Activated CD4-positive, alpha-beta T cell treated with anti-CD3 and anti-CD28 coated beads for 36 hours (primary cell): Measurements from ENCODE around the gene LILRB5. TPM values are rescaled to one million over a fixed set of nuclear protein-coding genes. Genes with fewer than 3 reads are reported as not detected.
"Not testable (repeated sequence)": the region's sequence is repeated elsewhere in the genome, so short reads cannot be mapped to it uniquely, and the experiment has no call there.

ENCODE experiments used
- ATAC-seq: fragments of 200-7000 bp; cut with Tn5 transposase; one replicate; pipeline ENCODE4 v1.10.0; 2021; ENCODE audit warnings: mild to moderate bottlenecking, moderate library complexity
- CTCF ChIA-PET: fragments of 350-600 bp; sonication (Branson Sonifier 250); formaldehyde crosslinking; loops from one replicate; lab custom pipeline; 2021; ENCODE audit warnings: antibody characterized with exemption; lab: Charles Lee
- POLR2A ChIA-PET: fragments of 350-600 bp; sonication (Branson Sonifier 250); formaldehyde crosslinking; loops from one replicate; lab custom pipeline; 2021; ENCODE audit warnings: antibody characterized with exemption, inconsistent platforms; lab: Charles Lee
- DNase-seq: peaks from one replicate; pipeline ENCODE4 v3.0.0-alpha.2; 2020
- H3K27ac Mint-ChIP-seq: one replicate; pipeline ENCODE4 v1.8.0; 2021; ENCODE audit warnings: mixed read lengths
- H3K27me3 Mint-ChIP-seq: one replicate; pipeline ENCODE4 v1.8.0; 2021; ENCODE audit warnings: mixed read lengths
- H3K36me3 Mint-ChIP-seq: one replicate; pipeline ENCODE4 v1.8.0; 2021; ENCODE audit warnings: low read depth, mixed read lengths
- H3K4me1 Mint-ChIP-seq: one replicate; pipeline ENCODE4 v1.8.0; 2021; ENCODE audit warnings: mixed read lengths
- H3K4me3 Mint-ChIP-seq: one replicate; pipeline ENCODE4 v1.8.0; 2021; ENCODE audit warnings: mild to moderate bottlenecking, moderate library complexity, mixed read lengths
- H3K9me3 Mint-ChIP-seq: one replicate; pipeline ENCODE4 v1.8.0; 2021; ENCODE audit warnings: low read depth, mixed read lengths
- intact Hi-C, 2 experiments: fragments of 100-400 bp; cut with DNase I in 1 of 2; cut with micrococcal nuclease in 1 of 2; formaldehyde crosslinking; loops; one replicate each; pipeline versions ENCODE4 v1.14.2 to v1.15.1; 2022 to 2024; cut with DNase I, micrococcal nuclease
- total RNA-seq, 2 experiments: library from RNA; stranded (reverse); gene quantifications; one replicate each; pipeline ENCODE4 v1.2.3, GENCODE V29; 2021

Gene LILRB5
- total RNA-seq, 2 experiments from 2014 or later: not detected

DNA sequence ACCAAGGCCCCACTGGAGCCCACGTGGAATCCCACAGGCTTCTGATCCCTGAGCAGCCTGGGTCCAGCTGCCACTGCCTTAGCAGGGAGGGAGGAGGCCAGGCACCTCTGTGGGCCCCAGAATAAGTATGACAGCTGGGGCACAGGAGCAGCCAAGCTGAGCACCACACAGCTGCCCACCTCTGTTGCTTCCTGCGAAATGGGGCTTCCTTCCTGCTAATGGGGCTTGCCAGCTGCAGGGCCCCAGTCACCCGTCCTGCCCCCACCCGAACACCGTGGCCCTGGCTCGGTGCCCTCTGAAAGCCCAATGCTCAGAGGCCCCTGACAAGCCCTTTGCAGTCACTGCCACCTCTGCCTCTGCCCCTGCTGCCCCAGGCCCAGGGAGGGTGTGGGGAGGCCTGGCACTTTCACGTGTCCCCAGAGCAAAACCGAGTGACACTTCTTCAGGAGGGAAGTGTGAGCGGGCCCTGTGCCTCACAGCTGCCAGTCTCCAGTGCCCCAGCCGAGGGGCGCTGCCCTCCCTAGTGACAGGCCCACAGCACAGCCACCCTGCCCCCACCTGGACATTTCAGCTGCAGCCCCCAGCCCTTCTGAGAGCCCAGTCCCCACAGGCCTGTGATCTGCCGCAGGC, 28.5 kb upstream of the LILRB5 start:
- H3K27ac Mint-ChIP-seq, H3K36me3 Mint-ChIP-seq, ATAC-seq, H3K4me1 Mint-ChIP-seq, CTCF ChIA-PET, H3K9me3 Mint-ChIP-seq, POLR2A ChIA-PET, intact Hi-C loops, H3K4me3 Mint-ChIP-seq, DNase-seq: not testable (repeated sequence)
- H3K27me3 Mint-ChIP-seq: peaks cover 23% of the 10 kb centered on the region

DNA sequence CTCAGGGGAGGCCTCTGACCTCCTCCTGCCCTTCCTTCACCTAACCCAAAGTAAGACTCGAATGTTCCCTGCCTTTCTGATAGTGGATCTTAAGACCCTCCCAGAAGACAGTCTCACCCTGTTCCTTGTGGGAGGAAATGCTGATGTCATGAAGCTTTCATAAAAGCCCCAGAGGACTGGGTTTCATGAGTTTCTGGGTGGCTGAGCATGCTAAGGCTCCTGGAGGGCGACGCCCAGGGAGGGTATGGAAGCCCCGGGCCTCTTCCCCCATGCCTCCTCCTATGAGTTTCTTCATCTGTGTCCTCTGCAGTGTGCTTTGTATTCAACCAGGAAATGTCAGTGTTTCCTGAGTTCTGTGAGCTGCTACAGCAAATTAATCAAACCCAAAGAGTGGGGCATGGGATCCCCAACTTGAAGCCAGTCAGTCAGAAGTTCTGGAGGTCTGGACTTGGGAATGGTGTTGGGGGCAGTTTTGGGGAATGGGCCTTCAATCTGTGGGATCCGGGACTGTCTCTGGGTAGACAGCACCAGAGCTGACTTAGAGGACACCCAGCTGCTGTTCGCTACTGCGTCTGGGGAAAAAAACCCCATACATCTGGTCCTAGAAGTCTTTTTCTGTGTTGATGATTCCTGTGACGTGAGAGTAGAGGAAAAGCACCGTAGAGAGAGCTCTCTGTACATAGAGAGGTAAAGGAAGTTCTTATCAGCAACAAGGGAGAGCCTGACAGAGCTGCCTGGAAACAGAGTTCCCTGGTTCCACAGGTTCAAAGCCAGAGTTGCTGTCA, 25.8 kb upstream of the LILRB5 start:
- Mint-ChIP-seq H3K4me3 (no peak overlapping the region), H3K9me3 (no peaks in the 10 kb centered on the region), H3K27me3 (peaks cover 37% of the 10 kb centered on the region), H3K27ac (no peak overlapping the region), H3K36me3 (no peaks in the 10 kb centered on the region), H3K4me1 (no peaks in the 10 kb centered on the region)
- ChIA-PET POLR2A (no interaction called here), CTCF (interaction anchor here (0.8 kb wide), 1 partner anchor 17 kb away, joined by 3 read pairs; no protein-coding TSS in a partner anchor)
- ATAC-seq (no peak), DNase-seq (no peak)
- intact Hi-C loops: loop anchor here in 1 of 2 experiments (5.0 kb wide), 1 partner anchor 349 kb away; the partner anchor contains the start of gene LILRB1

DNA sequence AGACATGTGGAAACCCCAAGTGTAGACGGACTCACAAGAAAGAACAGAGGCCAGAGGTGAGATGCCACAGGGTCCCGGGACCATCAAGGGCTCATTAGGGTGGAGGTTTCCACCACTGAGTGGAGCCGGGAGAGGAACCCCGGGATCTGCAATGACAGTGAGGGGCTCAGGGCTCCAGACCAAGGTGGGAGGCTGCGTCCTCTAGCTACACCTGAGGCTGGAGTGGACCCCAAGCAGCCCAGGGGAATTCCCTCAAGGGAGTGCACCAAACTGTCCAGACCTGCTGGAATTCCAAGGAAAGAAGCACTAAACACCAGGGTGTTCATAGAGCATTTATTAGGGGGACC, 24.6 kb upstream of the LILRB5 start:
- H3K27ac Mint-ChIP-seq, POLR2A ChIA-PET, ATAC-seq, CTCF ChIA-PET, H3K9me3 Mint-ChIP-seq, H3K4me1 Mint-ChIP-seq, H3K4me3 Mint-ChIP-seq, H3K36me3 Mint-ChIP-seq, DNase-seq: not testable (repeated sequence)
- H3K27me3 Mint-ChIP-seq: peaks cover 37% of the 10 kb centered on the region
- intact Hi-C loops: loop anchor here in 1 of 2 experiments (5.0 kb wide), 1 partner anchor 351 kb away; the partner anchor contains the start of gene LILRB1

DNA sequence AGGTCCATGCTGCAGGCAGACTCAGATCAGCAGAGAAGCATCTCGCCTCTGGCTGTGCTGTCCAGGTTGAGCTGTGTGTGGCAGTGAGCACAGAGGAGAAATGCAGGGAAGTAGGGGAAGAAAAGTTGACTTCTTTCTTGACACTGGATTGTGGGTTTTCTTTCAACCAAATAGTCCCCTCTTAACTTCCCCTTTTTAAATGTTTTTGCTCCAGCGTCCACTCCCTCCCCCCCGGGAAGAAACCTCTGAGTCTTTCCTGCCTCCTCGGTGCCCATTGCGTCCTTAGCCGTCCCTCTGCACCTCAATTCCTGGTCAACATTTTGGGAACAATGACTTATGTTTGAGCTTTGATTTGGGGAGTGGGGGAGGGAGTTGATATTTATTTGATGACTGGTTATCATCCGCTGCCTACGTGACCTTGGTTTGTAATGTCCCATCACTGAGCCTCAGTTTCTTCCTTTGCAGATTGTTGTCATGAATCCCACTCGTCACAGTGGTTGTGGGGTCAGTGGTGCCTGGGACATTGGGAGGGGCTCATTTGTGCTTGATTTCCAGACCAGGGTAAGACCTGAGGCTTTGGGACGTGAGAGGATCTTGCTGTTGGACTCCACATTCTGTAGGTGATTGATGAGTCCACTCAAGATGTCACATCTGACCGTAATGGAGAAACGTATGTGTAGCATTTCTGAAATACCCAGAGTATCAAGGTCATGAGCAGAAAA, 24.1 kb upstream of the LILRB5 start, which contains the start of gene LILRB2:
LILRB2 (minus strand) TSS at position 104 of the 722 bp plus-strand sequence. CDS start 614 bp downstream, outside the sequence.
- DNase-seq (no peak), ATAC-seq (no peak)
- Mint-ChIP-seq H3K9me3 (no peaks in the 10 kb centered on the region), H3K4me1 (no peaks in the 10 kb centered on the region), H3K4me3 (no peak within 1 kb of the TSS), H3K27ac (no peak within 1 kb of the TSS), H3K27me3 (peaks cover 39% of the 10 kb centered on the region), H3K36me3 (no peaks in the 10 kb centered on the region)
- intact Hi-C loops: loop anchor here in 1 of 2 experiments (5.0 kb wide), 1 partner anchor 351 kb away; the partner anchor contains the start of gene LILRB1
- CTCF ChIA-PET: no interaction called here
- POLR2A ChIA-PET: no interaction called here

DNA sequence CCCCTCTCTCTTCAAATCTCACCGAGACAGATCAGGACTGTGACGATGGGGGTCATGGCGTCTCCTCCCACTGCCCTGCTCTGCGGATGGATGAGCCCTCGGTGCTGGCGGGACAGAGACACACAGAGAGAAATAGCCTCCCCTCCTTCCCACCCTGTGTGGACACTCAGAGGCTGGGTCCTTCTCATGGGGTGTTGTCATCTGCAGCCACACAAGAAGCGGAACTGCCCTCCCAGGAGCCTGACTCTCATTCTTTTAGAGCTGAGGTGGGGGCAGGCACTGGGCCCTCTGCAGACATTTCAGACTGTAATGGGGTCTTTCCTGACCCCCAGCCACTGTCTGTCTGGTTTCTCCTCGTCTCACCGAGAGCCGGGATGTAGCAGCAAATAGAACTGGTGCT, 23.4 kb upstream of the LILRB5 start:
- H3K9me3 Mint-ChIP-seq, DNase-seq, POLR2A ChIA-PET, H3K27ac Mint-ChIP-seq, H3K36me3 Mint-ChIP-seq, H3K4me1 Mint-ChIP-seq, ATAC-seq, H3K4me3 Mint-ChIP-seq: not testable (repeated sequence)
- CTCF ChIA-PET: interaction anchor here (0.6 kb wide), 1 partner anchor 30 kb away, joined by 3 read pairs; no protein-coding TSS in a partner anchor
- intact Hi-C loops: loop anchor here in 1 of 2 experiments (5.0 kb wide), 1 partner anchor 352 kb away; the partner anchor contains the start of gene LILRB1
- H3K27me3 Mint-ChIP-seq: peaks cover 40% of the 10 kb centered on the region

DNA sequence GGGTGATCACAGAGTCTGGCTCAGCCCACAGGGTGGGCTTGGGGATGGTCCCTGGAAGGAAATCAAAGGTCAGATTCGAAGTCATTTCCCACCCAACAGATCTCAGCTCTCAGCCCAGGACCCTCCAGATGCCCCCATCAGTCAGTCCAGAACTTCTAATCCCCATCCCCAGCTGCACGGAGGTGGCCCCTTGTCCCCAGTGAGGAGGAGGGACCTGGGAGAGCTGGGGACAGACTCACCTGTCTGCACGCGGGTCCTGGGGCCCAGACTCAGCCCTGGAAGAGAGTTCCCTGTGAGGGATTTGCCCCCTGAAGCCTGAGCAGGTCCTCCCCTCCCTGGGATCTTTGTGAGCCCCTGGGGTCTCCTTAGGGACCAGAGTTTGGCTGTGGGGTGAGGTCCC, 23.0 kb upstream of the LILRB5 start:
- intact Hi-C loops: loop anchor here in 1 of 2 experiments (5.0 kb wide), 1 partner anchor 352 kb away; the partner anchor contains the start of gene LILRB1
- DNase-seq, H3K9me3 Mint-ChIP-seq, ATAC-seq, H3K4me1 Mint-ChIP-seq, H3K36me3 Mint-ChIP-seq, H3K27ac Mint-ChIP-seq, POLR2A ChIA-PET, H3K4me3 Mint-ChIP-seq: not testable (repeated sequence)
- CTCF ChIA-PET: interaction anchor here (0.6 kb wide), 1 partner anchor 30 kb away, joined by 3 read pairs; no protein-coding TSS in a partner anchor
- peaks cover 43% of the 10 kb centered on the region for H3K27me3 Mint-ChIP-seq

DNA sequence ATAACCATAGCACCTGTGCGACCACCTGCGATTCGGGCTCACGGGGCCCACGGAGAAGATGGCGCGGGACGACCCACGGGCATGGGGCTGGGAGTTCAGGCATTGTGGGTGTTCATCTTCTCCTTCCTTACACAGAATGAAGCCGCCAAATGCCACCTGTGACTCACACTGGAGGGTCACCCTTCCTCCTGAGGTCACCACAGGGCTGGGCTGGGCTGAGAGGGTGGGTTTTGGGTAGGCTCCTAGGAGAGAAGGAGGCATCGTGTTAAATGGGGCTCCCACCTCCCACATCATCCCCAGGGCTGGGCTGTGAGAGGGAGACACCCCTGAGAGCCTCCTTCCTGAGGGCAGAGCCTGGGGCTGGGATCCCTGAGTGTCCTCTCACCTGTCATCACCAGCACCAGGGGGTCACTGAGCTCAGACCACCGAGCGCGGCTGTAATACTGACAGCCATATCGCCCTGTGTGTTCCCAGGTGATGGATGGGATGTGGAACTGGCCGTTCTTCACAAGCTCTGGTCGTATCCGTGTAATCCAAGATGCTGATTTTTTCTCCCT, 22.4 kb upstream of the LILRB5 start:
- POLR2A ChIA-PET: no interaction called here
- no peak for ATAC-seq
- H3K27ac Mint-ChIP-seq: no peak overlapping the region

DNA sequence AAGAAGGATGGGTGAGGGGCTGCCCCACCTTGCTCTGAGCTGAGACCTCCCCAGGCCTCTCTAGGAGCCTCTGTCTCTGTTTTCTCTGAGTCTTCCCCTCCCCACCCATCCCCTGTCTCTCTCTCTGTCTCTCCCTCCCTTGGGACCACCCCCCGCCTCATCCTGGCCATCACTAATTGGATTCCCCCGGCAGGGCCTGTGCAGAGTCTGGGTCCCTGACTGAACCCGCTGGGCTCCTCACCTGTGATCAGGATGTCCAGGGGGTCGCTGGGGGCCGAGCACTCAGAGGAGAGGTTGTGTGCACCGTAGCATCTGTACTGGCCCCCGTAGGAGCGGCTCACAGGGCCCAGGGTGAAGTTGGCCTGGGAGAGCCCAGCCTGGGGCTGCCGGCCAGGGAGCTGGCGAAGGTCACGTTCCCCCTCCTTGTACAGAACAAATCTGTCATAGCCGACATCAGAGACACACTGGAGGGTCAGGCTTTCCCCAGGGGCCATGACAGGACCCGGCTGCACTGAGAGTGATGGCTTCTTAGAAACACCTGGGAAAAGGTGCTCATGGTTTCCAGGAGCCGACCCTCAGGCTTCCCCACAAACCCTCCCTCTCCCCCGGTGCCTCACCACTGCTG, 21.6 kb upstream of the LILRB5 start:
- CTCF ChIA-PET: interaction anchor here (1.7 kb wide), 1 partner anchor 12 kb away, joined by 7 read pairs; no protein-coding TSS in a partner anchor
- ATAC-seq, intact Hi-C loops, POLR2A ChIA-PET, H3K9me3 Mint-ChIP-seq, H3K36me3 Mint-ChIP-seq, H3K27ac Mint-ChIP-seq, DNase-seq, H3K4me1 Mint-ChIP-seq, H3K4me3 Mint-ChIP-seq: not testable (repeated sequence)
- H3K27me3 Mint-ChIP-seq: peaks cover 40% of the 10 kb centered on the region

More for the DNA sequence above, 22.4 kb upstream of the LILRB5 start:
- no peak for DNase-seq
- CTCF ChIA-PET: no interaction called here
- Mint-ChIP-seq H3K9me3 (no peaks in the 10 kb centered on the region), H3K4me3 (no peak overlapping the region), H3K27me3 (peaks cover 40% of the 10 kb centered on the region), H3K4me1 (peaks cover 2% of the 10 kb centered on the region), H3K36me3 (no peaks in the 10 kb centered on the region)
- intact Hi-C loops: no loop called here

DNA sequence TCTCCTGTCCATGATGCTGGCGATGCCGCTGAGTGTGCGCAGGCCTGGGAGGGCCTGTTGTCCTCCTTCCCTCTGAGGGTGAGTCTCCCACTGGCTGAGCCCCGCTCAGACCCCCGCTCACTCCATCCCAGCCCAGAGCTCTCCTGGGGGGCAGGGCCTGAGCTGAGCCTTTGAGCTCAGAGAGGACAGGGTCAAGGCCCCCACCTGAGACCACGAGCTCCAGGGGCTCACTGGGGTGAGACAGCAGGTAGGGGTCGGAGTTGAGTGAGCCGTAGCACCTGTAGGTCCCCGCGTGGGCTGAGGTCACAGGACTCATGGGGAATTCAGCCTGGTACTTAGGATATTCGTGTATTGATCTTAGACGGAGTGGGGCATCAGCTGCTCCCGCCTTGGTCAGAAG, 21.0 kb upstream of the LILRB5 start:
- H3K9me3 Mint-ChIP-seq, H3K36me3 Mint-ChIP-seq, H3K4me1 Mint-ChIP-seq, ATAC-seq, intact Hi-C loops, POLR2A ChIA-PET, H3K27ac Mint-ChIP-seq, H3K4me3 Mint-ChIP-seq, DNase-seq: not testable (repeated sequence)
- H3K27me3 Mint-ChIP-seq: peaks cover 43% of the 10 kb centered on the region
- CTCF ChIA-PET: interaction anchor here (1.7 kb wide), 1 partner anchor 12 kb away, joined by 7 read pairs; no protein-coding TSS in a partner anchor

DNA sequence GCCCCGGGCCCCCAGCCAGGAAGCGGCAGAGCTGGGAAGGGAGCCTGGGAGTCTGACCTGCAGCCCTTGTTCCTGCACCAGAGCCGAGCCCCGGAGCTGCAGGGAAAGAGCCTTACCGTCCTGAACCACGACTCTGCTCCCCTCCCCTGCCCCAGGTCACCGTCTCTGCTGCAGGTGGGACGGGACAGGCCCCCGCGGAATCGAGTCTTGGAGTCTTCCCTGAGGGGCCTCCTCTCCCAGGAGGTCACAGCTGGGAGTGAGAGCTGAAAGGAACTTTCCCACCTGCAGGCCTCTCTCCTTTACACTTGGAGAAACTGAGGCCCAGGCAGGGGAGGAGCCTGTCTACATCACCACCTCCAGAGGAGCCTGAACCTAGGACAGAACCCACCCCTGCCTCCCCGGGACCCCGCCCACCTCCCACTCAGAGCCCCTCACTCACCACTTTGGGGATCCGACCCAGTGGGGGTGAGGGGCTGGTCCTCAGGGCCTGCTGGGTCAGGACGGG, 20.1 kb upstream of the LILRB5 start:
- H3K4me3 Mint-ChIP-seq, ATAC-seq, H3K27ac Mint-ChIP-seq, DNase-seq, intact Hi-C loops, H3K9me3 Mint-ChIP-seq, POLR2A ChIA-PET, H3K4me1 Mint-ChIP-seq, H3K36me3 Mint-ChIP-seq: not testable (repeated sequence)
- H3K27me3 Mint-ChIP-seq: peaks cover 41% of the 10 kb centered on the region
- CTCF ChIA-PET: interaction anchor here (1.7 kb wide), 1 partner anchor 11 kb away, joined by 7 read pairs; no protein-coding TSS in a partner anchor
